OCI-LY3 (cell line): Measurements from ENCODE around the gene OXCT1.

Experiments
- H2AFZ ChIP-seq: fragments of 200-600, 300-600 bp; shearing (Covaris generic); 2 replicates; pipeline ENCODE4 v1.6.0; 2014; ENCODE audit warnings: antibody characterized with exemption, low read depth, low read length
- H3K27ac ChIP-seq: fragments of 200-600, 300-600 bp; sonication (generic); 2 replicates; pipeline ENCODE4 v1.5.1; 2014; ENCODE audit warnings: mild to moderate bottlenecking, low read length, moderate library complexity, mixed read lengths
- H3K27me3 ChIP-seq: fragments of 200-600, 300-600 bp; sonication (generic); 2 replicates; pipeline ENCODE4 v1.6.1; 2014; ENCODE audit warnings: low read depth, low read length, mixed read lengths
- H3K36me3 ChIP-seq: fragments of 200-600, 300-600 bp; sonication (generic); replicated peaks from 2 replicates; pipeline ENCODE3; 2014; ENCODE audit warnings: low read depth, low read length, mixed read lengths
- H3K4me1 ChIP-seq: fragments of 300-600, 200-600 bp; sonication (generic); 2 replicates; pipeline ENCODE4 v1.6.1; 2014; ENCODE audit warnings: low read length, mixed read lengths
- H3K4me2 ChIP-seq: fragments of 200-600, 300-600 bp; sonication (generic); 2 replicates; pipeline ENCODE4 v1.6.1; 2014; ENCODE audit warnings: low read length, mixed read lengths
- H3K4me3 ChIP-seq: fragments of 300-600, 200-600 bp; sonication (generic); 2 replicates; pipeline ENCODE4 v1.5.1; 2014; ENCODE audit warnings: antibody characterized with exemption, mild to moderate bottlenecking, low read length, moderate library complexity
- H3K79me2 ChIP-seq: fragments of 300-600, 200-600 bp; shearing (Covaris generic); 2 replicates; pipeline ENCODE4 v1.6.1; 2014; ENCODE audit warnings: mild to moderate bottlenecking, low read length, mixed read lengths
- H3K9ac ChIP-seq: fragments of 300-600, 200-600 bp; shearing (Covaris generic); 2 replicates; pipeline ENCODE4 v1.6.0; 2014; ENCODE audit warnings: mild to moderate bottlenecking, low read length, moderate library complexity
- H3K9me3 ChIP-seq: fragments of 200-600, 300-600 bp; shearing (Covaris generic); 2 replicates; pipeline ENCODE4 v1.6.1; 2014; ENCODE audit warnings: low read length, mixed read lengths; ENCODE audit not compliant: insufficient read depth
- H4K20me1 ChIP-seq: fragments of 200-600, 300-600 bp; sonication (generic); 2 replicates; pipeline ENCODE4 v1.6.1; 2016; ENCODE audit warnings: low read length, mixed read lengths; ENCODE audit not compliant: insufficient read depth
- EZH2phosphoT487 ChIP-seq: fragments of 200-600 bp; shearing (Covaris generic); IDR thresholded peaks from 2 replicates; pipeline ENCODE4 v1.6.1; 2018; ENCODE audit warnings: antibody characterized with exemption, mixed run types, low read depth
- TF ChIP-seq, protein P1 (sequence below): fragments of 200-600, 300-600 bp; sonication (generic); IDR thresholded peaks from 2 replicates; pipeline ENCODE4 v1.5.1; 2014; ENCODE audit warnings: antibody characterized with exemption, low read length, low read depth

The OXCT1 gene

DNA sequence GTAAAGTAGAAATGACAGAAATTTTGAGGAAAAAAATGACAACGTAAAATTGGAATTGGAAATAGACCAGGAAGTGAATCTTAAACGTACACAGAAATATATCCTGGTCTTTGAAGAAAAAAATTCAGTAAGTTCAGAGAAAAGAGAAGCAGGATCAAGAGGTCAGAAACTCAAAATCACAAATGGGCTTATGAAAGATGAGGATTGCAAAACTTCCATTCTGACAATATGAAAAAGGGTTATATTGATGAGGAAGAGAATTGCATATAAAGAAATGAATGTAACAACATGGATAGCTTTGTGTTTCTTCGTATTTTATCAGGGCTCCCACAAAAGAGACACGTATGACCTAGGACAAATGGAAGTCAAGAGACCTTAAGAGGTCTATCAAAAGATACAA lies 58.1 kb downstream of the OXCT1 start:
- no peak overlapping the region for H3K9ac ChIP-seq
- H3K4me2 ChIP-seq = no peak overlapping the region
- peaks cover 19% of the 10 kb centered on the region for H3K4me1 ChIP-seq
- no peaks in the 10 kb centered on the region for H3K9me3 ChIP-seq
- no peak overlapping the region for H3K27ac ChIP-seq
- H3K4me3 ChIP-seq = no peak overlapping the region
- no peaks in the 10 kb centered on the region for H3K79me2 ChIP-seq
- no peaks in the 10 kb centered on the region for H3K27me3 ChIP-seq
- no peaks in the 10 kb centered on the region for H4K20me1 ChIP-seq
- TF ChIP-seq, protein P1, sequence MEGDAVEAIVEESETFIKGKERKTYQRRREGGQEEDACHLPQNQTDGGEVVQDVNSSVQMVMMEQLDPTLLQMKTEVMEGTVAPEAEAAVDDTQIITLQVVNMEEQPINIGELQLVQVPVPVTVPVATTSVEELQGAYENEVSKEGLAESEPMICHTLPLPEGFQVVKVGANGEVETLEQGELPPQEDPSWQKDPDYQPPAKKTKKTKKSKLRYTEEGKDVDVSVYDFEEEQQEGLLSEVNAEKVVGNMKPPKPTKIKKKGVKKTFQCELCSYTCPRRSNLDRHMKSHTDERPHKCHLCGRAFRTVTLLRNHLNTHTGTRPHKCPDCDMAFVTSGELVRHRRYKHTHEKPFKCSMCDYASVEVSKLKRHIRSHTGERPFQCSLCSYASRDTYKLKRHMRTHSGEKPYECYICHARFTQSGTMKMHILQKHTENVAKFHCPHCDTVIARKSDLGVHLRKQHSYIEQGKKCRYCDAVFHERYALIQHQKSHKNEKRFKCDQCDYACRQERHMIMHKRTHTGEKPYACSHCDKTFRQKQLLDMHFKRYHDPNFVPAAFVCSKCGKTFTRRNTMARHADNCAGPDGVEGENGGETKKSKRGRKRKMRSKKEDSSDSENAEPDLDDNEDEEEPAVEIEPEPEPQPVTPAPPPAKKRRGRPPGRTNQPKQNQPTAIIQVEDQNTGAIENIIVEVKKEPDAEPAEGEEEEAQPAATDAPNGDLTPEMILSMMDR = no peak
- no peak for TF ChIP-seq EZH2phosphoT487
- no peak overlapping the region for H2AFZ ChIP-seq
- H3K36me3 ChIP-seq = peaks cover 3% of the 10 kb centered on the region

DNA sequence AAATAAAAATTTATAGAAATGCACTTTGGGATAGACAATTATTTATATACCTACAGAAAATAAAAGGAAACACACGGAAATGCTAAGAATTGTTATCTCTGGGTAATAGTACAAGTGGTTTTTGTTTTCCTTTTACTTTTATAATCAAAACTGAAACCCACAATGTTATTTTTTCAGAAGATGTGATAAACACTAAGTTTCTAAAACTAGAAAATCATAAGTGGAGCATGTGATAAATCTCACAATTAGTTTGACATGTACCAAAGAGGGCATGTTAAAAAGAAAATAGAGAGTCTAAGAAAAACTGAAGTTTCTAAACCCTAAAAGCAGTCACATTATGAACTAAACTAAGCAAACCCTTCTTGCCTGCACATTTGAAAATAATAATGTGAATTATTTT lies 61.1 kb downstream of the OXCT1 start:
- no peak overlapping the region for H2AFZ ChIP-seq
- H3K9ac ChIP-seq = no peak overlapping the region
- no peak overlapping the region for H3K4me3 ChIP-seq
- no peak overlapping the region for H3K4me2 ChIP-seq
- peaks cover 12% of the 10 kb centered on the region for H3K36me3 ChIP-seq
- H3K4me1 ChIP-seq = no peaks in the 10 kb centered on the region; the same call in 1 of the 2 replicates
- no peak overlapping the region for H3K27ac ChIP-seq
- TF ChIP-seq, protein P1 = no peak
- TF ChIP-seq EZH2phosphoT487 = no peak
- H4K20me1 ChIP-seq = no peaks in the 10 kb centered on the region
- no peaks in the 10 kb centered on the region for H3K9me3 ChIP-seq
- H3K27me3 ChIP-seq = no peaks in the 10 kb centered on the region
- H3K79me2 ChIP-seq = no peaks in the 10 kb centered on the region

DNA sequence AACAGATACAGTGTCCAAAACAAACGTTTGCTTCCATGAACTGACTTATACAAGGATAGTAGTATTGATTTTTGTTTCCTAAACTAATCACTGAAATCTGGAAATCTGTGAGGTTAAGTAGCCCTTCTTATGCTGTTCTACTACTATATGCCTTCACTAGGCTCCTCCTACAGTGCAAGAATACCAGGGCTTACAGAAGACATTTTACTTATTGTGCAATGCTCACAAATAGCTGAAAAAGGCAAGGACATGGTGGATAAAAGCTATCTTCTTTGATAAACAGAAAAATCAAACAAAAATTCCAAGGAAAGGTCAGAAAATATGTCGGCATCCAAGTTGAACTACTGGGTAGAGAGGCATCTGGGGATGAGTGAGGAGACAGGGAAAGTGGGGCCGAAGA lies 61.9 kb downstream of the OXCT1 start:
- TF ChIP-seq EZH2phosphoT487 = no peak
- TF ChIP-seq, protein P1 = no peak
- H4K20me1 ChIP-seq = no peaks in the 10 kb centered on the region
- H3K9me3 ChIP-seq = no peaks in the 10 kb centered on the region
- peaks cover 12% of the 10 kb centered on the region for H3K36me3 ChIP-seq
- H3K4me1 ChIP-seq = no peaks in the 10 kb centered on the region; the same call in 1 of the 2 replicates
- H3K27ac ChIP-seq = no peak overlapping the region
- no peaks in the 10 kb centered on the region for H3K79me2 ChIP-seq
- no peak overlapping the region for H3K4me3 ChIP-seq
- no peak overlapping the region for H2AFZ ChIP-seq
- H3K9ac ChIP-seq = no peak overlapping the region
- H3K27me3 ChIP-seq = no peaks in the 10 kb centered on the region
- H3K4me2 ChIP-seq = no peak overlapping the region

DNA sequence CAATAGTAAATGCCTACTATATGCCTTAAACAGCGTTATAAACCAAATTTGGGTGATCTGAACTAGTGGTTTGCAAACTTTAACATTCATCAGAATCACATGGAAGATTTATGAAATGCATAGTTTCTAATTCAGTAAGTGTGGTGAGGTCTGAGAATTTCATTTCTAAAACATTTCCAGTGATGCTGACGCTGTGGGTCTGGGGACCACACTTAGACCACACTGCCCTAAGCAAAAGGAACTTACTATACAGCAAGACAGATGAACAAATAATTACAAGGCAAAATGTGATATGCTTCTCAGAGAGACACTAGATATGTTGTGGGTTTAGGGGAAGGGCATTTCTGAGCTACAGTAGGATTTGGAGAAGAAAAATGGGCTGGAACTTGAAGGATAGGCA lies 72.6 kb downstream of the OXCT1 start:
- Histone ChIP-seq H3K9ac (no peak overlapping the region), H3K36me3 (peaks cover 3% of the 10 kb centered on the region), H4K20me1 (no peaks in the 10 kb centered on the region), H3K27me3 (no peaks in the 10 kb centered on the region), H3K4me2 (no peak overlapping the region), H3K27ac (no peak overlapping the region), H3K4me3 (no peak overlapping the region), H2AFZ (no peak overlapping the region), H3K9me3 (no peaks in the 10 kb centered on the region), H3K79me2 (no peaks in the 10 kb centered on the region), H3K4me1 (no peaks in the 10 kb centered on the region)
- TF ChIP-seq EZH2phosphoT487 = no peak
- TF ChIP-seq, protein P1 = no peak
